Measurements from ENCODE around the gene OXNAD1. TPM values are rescaled to one million over a fixed set of nuclear protein-coding genes. Genes with fewer than 3 reads are reported as not detected.

The OXNAD1 gene
- total RNA-seq, 1 experiment from 2014 or later: 6.6 TPM

GRCh38 chr3:16270855-16271254 is 5.8 kb downstream of the OXNAD1 start:
- H3K36me3 ChIP-seq (ENCODE audit: control insufficient read depth, insufficient read depth, low read length): no peaks in the 10 kb centered on the region; the same call in 1 of the 2 replicates
- H3K27ac ChIP-seq (ENCODE audit: low read length): no peak overlapping the region
- no peak overlapping the region for H3K4me3 ChIP-seq (ENCODE audit: low read depth in 2 of 2, low read length in 2 of 2)
- POLR2A ChIA-PET: no interaction called here
- TF ChIP-seq, protein P1, sequence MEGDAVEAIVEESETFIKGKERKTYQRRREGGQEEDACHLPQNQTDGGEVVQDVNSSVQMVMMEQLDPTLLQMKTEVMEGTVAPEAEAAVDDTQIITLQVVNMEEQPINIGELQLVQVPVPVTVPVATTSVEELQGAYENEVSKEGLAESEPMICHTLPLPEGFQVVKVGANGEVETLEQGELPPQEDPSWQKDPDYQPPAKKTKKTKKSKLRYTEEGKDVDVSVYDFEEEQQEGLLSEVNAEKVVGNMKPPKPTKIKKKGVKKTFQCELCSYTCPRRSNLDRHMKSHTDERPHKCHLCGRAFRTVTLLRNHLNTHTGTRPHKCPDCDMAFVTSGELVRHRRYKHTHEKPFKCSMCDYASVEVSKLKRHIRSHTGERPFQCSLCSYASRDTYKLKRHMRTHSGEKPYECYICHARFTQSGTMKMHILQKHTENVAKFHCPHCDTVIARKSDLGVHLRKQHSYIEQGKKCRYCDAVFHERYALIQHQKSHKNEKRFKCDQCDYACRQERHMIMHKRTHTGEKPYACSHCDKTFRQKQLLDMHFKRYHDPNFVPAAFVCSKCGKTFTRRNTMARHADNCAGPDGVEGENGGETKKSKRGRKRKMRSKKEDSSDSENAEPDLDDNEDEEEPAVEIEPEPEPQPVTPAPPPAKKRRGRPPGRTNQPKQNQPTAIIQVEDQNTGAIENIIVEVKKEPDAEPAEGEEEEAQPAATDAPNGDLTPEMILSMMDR (IDR thresholded peaks at IDR 0.05): no peak
- TF ChIP-seq SIN3A (IDR thresholded peaks at IDR 0.05; ENCODE audit: borderline replicate concordance, insufficient read depth, low read depth, low read length): no peak
- TF ChIP-seq REST (IDR thresholded peaks at IDR 0.05; ENCODE audit: insufficient read depth in 1 of 2, low read depth in 2 of 2, low read length in 1 of 2): no peak
- TF ChIP-seq POLR2AphosphoS5 (IDR thresholded peaks at IDR 0.05; ENCODE audit: low read depth, low read length): no peak
- TF ChIP-seq TCF7L2 (IDR thresholded peaks at IDR 0.05; ENCODE audit: low read depth, low read length): no peak
- ATAC-seq (no peak), DNase-seq (ENCODE audit: low read depth, low spot score) (no peak)
- no TSS peak for BruUV-seq (replicated peaks)
- H3K27me3 ChIP-seq (ENCODE audit: control insufficient read depth, insufficient read depth, low read length): no peaks in the 10 kb centered on the region
- H3K9me3 ChIP-seq (ENCODE audit: control insufficient read depth, insufficient read depth, low read depth, low read length): no peaks in the 10 kb centered on the region
- CTCF ChIA-PET: no interaction called here
- in situ Hi-C loops (cut with HindIII; ENCODE audit: low pct_unique_long_range_greater_than_20kb, low sequenced_read_pairs): no loop called here
- H3K4me1 ChIP-seq (ENCODE audit: control insufficient read depth, insufficient read depth, low read length): peaks cover 7% of the 10 kb centered on the region; the same call in 1 of the 2 replicates
- intact Hi-C loops (cut with micrococcal nuclease; ENCODE audit: unreplicated experiment): no loop called here

DNA sequence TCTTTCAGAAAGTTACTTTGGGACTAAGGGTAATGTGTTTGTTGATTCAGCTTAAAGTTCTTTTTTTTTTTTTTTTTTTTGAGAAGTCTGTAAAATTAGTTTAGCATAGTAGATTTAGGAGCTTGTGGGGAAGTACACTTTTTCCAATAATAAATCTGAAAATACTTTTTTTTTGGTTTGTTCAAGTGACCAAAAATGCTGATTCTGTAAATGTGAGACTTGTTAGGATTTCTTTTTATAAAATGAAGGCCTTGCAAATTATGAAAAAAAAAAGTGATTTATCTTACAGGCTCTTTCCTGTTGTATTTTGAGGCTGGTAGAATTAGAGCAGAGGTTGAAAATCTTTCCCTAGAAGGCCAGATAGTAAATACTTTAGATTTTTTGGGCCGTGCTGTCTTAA is 7.6 kb downstream of the OXNAD1 start:
- no TSS peak for BruUV-seq (replicated peaks)
- in situ Hi-C loops (cut with HindIII; ENCODE audit: low pct_unique_long_range_greater_than_20kb, low sequenced_read_pairs): no loop called here
- no peak for ATAC-seq

More for the DNA sequence above, 7.6 kb downstream of the OXNAD1 start:
- H3K4me3 ChIP-seq (ENCODE audit: low read depth in 2 of 2, low read length in 2 of 2): no peak overlapping the region
- POLR2A ChIA-PET: no interaction called here
- no peak for DNase-seq (ENCODE audit: low read depth, low spot score)
- H3K27me3 ChIP-seq (ENCODE audit: control insufficient read depth, insufficient read depth, low read length): no peaks in the 10 kb centered on the region
- intact Hi-C loops (cut with micrococcal nuclease; ENCODE audit: unreplicated experiment): no loop called here
- H3K9me3 ChIP-seq (ENCODE audit: control insufficient read depth, insufficient read depth, low read depth, low read length): no peaks in the 10 kb centered on the region
- H3K27ac ChIP-seq (ENCODE audit: low read length): no peak overlapping the region
- TF ChIP-seq, protein P1 (IDR thresholded peaks at IDR 0.05): no peak
- TF ChIP-seq TCF7L2 (IDR thresholded peaks at IDR 0.05; ENCODE audit: low read depth, low read length): no peak
- TF ChIP-seq SIN3A (IDR thresholded peaks at IDR 0.05; ENCODE audit: borderline replicate concordance, insufficient read depth, low read depth, low read length): no peak
- no peak for TF ChIP-seq REST (IDR thresholded peaks at IDR 0.05; ENCODE audit: insufficient read depth in 1 of 2, low read depth in 2 of 2, low read length in 1 of 2)
- TF ChIP-seq POLR2AphosphoS5 (IDR thresholded peaks at IDR 0.05; ENCODE audit: low read depth, low read length): no peak
- CTCF ChIA-PET: no interaction called here
- H3K36me3 ChIP-seq (ENCODE audit: control insufficient read depth, insufficient read depth, low read length): no peaks in the 10 kb centered on the region; the same call in 1 of the 2 replicates
- H3K4me1 ChIP-seq (ENCODE audit: control insufficient read depth, insufficient read depth, low read length): no peaks in the 10 kb centered on the region; the same call in 1 of the 2 replicates
